HG03039 (cell line): ENCODE measurements around the gene SCAF1.
"Not testable (repeated sequence)": the region's sequence is repeated elsewhere in the genome, so short reads cannot be mapped to it uniquely, and the experiment has no call there.

Source experiments
- ATAC-seq: cut with Tn5 transposase; IDR thresholded peaks from one replicate; pipeline ENCODE4 v1.9.1; 2021; ENCODE audit warnings: mild to moderate bottlenecking, moderate library complexity; ENCODE audit not compliant: unreplicated experiment

The SCAF1 gene

DNA sequence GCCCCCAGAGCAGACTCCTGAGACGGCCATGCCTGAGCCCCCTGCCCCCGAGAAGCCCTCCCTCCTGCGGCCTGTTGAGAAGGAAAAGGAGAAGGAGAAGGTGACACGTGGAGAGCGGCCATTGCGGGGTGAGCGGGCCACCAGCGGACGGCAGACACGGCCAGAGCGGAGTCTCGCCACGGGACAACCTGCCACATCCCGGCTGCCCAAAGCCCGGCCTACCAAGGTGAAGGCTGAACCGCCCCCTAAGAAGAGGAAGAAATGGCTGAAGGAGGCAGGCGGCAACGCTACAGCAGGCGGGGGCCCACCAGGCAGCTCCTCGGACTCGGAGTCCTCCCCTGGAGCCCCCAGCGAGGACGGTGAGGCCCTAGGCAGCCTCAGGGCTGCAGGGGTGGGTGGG, 26.1 kb upstream of the SCAF1 start:
- ATAC-seq, result no peak

DNA sequence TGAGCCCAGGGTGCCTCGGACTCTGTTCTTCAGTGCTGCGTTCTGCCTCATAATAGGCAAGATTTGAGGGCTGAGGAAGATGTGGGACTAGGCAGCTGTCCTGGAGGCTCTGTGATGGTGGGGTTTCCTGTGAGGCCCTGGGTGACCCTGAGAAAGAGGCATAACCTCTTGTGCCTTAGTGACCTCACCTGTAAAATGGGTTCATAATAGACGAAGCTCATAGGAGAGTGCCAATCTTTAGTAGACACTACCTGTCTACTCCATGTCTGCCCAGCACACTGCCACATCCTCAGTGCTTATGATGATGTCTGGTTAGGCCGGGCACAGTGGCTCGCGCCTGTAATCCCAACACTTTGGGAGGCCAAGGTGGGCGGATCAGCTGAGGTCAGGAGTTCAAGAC, 25.5 kb upstream of the SCAF1 start:
- no peak for ATAC-seq

DNA sequence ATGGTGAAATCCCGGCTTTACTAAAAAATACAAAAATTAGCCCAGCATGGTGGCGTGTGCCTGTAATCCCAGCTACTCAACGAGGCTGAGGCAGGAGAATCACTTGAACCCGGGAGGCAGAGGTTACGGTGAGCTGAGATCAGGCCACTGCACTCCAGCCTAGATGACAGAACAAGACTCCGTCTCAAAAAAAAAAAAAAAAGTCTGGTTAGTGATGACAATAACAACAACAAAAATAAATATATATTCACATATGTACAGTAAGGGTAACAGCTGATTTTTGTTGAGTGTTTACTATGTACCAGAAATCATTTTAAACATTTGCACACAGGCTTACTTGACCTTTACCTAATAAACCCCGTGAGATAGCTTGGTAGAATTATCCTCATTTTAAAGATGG, 25.1 kb upstream of the SCAF1 start:
- ATAC-seq, result no peak

DNA sequence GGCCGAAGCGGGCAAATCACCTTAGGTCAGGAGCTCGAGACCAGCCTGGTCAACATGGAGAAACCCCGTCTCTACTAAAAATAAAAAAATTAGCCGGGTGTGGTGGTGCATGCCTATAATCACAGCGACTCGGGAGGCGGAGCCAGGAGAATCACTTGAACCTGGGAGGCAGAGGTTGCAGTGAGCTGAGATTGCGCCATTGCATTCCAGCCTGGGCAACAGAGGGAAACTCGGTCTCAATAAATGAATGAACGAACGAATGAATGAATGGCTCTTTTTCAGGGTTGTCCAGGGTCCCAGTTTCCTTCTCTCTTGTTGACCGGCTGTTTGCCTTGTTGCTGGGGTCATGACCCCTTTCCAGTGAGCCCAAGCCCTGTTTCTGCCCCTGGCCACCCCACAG, 24.1 kb upstream of the SCAF1 start:
- not testable (repeated sequence) for ATAC-seq

DNA sequence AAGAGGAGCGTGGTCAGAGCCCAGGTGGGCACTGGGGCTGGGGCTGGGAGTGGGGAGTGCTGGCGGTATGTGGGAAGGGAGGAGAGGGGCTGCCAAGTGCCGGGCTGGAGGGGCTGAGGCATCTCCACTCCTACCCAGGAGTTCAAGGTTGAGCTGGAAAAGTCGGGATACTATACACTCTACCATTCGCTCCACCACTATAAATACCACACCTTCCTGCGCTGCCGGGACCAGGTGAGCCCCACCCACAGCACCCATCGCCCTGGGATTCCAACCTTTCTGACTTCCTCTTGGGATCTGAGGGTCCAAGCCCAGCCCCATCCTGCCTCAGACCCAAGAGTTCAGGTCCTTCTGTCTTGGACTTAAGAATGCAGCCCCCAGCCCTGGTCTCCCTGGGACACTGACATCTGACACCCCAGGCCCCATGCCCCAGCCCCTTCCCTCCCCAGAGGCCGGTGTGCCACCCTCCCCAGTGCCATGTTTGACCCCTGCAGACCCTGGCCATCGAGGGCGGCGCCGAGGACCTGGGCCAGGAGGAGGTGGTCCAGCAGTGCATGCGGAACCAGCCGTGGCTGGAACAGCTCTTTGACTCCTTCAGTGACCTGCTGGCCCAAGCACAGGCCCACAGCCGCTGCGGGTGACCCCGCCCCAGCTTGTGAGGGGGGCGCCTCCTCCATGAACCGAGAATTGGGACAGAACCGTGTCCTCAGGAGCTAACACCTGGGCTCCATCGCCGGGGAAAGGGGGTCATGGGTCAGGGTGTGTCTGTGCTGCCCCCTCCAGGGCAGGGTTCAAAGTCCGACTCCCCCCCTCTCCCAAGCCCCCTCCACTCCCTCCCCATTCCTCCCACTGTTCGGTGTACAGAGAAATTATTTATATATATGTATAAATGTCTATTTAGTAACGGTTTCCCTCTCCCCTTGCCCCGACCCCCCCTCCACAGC, 16.8 kb upstream of the SCAF1 start:
- no peak for ATAC-seq

DNA sequence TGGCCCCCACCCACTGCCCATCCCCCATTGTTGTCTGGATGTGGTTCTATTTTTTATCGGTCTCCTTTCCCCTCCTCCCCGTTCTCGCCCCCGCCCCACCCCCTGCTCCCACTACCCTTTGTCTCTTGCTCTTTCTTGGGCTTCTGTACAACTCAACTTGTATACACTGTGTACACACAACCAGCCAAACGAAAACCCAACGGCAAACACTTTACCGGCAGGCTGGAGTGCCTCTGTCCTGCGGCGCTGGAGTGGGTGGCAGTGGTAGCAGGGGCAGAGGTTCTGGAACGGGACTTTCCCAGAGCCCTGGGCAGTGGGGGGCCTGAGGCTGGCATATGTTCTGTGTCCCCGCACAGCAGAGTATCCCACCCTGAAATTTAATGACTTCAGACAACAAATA, 15.8 kb upstream of the SCAF1 start:
- no peak for ATAC-seq

DNA sequence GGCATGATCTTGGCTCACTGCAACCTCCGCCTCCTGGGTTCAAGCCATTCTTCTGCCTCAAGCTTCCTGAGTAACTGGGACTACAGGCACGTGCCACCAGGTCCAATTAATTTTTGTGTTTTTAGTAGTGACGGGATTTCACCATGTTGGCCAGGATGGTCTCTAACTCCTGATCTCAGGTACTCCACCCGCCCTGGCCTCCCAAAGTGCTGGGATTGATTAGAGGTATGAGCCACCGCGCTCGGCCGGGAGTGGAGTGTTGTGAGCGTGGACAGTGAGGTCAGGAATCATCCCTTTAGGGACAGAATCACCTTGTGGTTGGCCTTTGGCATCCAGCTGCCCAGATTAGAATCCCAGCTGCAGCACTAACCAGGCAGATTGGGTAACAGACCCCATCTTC, 12.3 kb upstream of the SCAF1 start:
- no peak for ATAC-seq

DNA sequence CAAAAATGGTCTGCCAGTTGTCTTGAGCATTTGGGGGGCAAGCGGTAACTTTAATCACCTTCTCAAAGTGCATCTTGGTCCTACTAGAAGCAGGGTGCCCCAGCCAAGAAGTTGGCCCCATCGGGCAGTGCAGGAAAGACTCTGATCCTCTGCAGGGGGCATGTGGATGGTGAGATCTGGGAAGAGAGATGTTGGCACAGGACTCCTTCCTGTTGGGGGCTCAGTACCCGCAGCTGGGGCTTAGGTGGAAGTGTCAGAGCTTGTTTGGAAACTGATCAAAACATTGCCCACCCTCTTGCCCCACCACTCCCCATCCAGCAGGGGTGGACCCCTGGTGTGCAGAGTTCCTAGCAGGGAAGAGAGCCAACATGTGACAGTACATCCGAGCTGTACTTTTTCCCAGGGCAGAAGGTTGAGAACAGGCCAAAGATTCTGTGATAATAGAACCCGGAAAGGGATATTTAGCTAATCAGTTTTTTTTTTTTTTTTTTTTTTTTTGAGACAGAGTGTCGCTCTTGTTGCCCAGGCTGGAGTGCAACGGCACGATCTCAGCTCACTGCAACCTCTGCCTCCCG, 10.9 kb upstream of the SCAF1 start:
- no peak for ATAC-seq

DNA sequence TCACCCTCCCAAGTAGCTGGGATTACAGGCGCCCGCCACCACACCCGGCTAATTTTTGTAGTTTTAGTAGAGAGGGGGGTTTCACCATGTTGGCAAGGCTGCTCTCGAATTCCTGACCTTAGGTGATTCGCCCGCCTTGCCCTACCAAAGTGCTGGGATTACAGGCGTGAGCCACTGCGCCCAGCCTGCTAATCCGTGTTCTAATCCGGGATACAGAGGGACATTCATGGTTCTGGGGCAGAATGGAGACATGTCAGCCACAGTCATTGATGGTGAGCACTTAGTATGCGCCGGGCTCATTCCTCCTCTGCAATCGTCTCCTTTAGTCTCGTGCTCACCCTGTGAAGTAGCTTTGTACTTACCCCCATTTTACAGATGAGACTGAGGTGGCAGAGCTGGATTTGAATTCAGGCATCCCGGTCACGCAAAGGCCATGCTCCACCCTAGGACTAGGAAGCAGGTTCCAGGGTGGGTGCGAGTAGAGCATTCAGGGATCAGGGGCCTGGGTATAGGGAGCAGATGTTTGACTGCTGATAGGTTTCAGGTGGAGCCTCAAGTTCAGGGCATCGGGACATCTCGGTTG, 10.3 kb upstream of the SCAF1 start:
- no peak for ATAC-seq

DNA sequence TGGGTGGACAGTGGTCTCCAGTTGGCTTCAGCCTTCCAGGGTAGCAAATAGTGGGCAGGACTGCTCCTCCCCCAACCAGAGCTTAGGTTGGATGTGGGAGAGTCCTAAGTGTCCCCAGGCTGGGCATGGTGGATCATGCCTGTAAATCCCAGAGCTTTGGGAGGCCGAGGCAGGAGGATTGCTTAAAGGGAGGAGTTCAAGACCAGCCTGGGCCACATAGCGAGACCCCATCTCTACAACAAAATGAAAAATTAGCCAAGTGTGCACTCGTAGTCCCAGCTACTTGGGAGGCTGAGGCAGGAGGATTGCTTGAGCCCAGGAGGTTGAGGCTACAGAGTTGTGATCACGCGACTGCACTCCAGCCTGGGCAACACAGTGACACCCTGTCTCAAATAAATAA, 9.4 kb upstream of the SCAF1 start:
- no peak for ATAC-seq

DNA sequence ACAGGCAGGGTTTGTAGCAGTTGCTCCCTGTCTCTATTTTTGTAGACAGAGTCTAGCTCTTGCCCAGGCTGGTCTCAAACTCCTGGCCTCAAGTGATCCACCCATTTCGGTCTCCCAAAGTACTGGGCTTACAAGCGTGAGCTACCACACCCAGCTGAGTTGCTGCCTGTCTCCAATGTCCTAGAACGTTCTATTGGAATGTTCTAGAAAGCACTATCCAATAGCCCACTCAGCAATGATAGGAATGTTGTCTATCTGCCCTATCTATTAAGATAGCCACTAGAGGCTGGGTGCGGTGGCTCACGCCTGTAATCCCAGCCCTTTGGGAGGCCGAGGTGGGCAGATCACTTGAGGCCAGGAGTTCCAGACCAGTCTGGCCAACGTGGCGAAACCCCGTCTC, 8.7 kb upstream of the SCAF1 start:
- not testable (repeated sequence) for ATAC-seq

DNA sequence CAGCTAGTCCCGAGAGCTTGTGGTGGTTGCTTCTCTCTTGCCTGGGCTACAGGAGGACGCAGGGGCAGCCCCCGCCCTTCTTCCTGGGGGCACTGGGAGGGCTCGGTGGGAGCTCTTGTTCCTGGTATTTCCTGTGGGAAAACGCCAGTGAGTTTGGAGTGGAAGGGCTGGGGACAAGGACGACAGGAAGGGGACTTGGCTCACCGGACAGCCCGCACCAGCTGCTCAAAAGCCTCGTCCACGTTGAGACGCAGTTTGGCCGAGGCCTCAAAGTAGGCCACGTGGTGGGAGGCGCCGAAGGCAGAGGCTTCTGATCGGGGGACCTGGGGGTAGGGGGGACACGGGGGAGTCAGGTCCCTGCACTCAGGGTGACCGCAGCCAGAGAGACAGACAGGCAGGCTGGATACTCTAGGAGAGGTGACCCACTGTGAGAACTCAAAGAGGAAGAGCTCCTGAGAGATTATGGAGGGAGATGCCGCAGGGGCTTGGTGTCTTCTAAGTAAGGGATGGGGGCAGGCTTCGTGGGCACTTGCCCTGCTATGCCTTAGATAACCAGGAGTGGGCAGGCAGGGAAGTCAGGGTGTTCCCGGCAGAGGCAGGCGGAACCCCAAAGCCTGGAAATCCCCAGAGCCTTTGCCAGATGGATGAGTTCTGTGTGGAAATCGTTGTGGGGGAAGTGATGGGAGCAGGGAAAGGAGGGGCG, 6.3 kb upstream of the SCAF1 start:
- no peak for ATAC-seq

DNA sequence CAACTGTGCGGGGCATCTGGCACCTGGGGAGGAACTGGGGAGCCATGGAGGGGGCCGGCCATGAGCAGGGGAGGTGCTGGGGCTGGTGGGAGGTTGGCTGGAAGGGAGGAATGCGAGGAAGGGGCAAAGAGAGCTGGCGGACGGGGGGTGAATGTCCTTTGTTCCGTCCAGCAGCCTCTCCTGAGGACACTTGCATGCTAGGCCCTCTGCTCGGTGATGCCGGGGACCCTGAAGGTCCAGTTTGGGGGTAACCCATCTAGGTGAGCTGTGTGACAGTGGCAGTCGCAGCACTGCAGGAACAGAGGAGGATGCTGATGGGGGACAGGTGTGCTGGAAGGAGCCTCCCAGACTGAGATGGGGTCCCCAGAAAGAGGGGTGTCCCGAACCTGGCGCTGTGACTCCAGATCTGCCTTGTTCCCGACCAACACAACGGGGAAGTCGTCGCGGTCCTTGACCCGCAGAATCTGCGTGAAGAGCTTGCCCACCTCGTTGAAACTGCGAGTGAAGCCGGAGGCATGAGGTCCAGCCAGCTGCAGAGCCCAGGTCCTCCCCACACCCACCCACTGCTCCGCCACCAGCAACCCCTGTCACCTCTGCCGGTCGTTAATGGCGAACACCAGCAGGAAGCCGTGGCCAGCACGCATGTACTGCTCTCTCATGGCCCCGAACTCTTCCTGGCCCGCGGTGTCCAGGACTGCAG, 5.6 kb upstream of the SCAF1 start:
- ATAC-seq, result no peak

DNA sequence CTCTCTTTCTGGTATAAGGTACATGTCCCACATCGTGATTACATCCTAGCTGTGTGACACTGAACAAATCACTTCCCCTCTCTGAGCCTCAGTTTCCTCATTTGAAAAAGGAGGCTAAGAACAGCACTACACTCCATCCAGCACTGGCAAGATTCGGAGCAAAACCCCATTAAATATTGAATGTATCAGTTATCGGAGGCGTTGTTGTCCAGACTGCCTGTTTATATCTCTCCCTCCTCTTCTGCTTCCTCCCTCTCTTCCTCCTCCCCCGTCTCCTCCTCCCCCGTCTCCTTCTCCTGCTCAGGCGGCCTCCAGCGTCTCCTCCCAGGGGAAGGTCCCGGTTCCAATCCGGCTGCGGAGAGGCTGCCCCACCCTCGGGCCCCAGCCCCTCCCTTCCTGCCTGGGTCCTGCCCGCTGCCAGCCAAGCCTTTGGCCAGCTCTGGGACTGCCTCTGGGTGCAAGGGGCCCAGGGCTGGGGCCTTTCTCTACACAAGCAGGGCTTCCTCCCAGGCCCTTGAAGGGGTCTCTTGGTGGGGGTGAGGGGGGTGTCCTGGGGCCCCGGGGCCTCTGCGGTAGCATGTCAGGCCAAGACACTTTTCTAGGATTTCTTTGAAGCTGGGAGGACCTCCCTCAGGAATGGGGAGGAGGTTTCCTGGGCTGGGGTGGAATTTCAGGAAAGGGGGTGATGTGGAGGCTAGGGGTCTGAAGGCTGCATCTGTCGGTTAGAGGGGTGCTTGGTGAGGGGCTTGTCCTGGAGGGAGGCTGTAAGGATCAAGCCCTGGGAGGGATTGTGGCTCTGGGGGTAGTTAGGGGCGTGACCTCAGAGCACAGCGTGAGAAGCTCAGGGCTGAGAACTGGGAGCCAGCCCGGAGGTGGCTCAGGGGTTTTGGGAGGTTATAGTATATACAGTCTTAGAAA, 3.9 kb upstream of the SCAF1 start:
- ATAC-seq, result no peak

DNA sequence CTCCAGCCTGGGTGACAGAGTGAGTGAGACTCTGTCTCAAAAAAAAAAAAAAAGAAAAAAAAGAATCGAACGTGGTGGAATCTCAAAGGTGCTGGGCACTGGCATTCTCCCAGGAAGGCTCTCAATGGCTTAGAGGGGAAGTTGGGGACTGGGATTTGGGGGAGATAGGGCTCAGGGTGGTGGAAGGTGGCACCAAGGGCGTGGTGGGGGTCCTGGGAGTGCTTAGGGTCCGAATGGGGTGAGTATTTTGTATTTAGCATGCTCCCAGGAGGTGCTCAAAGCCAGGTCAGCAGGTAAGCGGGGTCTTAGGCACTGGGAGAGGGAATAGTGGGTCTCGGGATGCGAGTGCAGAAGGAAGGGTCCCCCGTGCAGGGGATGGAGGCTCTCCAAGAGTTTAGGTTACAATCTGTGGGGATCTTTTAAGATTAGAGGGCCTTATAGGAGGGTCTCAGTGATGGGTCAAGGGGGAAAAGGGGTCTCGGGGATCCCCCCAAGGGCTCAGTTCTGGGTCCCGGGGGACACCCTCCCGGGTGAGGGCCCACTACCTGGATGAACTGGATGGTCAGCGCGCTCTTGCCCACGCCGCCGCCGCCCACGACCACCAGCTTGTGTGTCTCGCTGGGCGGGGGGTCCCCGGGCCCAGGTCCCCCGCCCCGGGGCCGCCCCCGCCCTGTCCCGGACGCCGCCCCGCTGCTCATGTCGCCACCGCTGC, 2.5 kb upstream of the SCAF1 start:
- no peak for ATAC-seq

DNA sequence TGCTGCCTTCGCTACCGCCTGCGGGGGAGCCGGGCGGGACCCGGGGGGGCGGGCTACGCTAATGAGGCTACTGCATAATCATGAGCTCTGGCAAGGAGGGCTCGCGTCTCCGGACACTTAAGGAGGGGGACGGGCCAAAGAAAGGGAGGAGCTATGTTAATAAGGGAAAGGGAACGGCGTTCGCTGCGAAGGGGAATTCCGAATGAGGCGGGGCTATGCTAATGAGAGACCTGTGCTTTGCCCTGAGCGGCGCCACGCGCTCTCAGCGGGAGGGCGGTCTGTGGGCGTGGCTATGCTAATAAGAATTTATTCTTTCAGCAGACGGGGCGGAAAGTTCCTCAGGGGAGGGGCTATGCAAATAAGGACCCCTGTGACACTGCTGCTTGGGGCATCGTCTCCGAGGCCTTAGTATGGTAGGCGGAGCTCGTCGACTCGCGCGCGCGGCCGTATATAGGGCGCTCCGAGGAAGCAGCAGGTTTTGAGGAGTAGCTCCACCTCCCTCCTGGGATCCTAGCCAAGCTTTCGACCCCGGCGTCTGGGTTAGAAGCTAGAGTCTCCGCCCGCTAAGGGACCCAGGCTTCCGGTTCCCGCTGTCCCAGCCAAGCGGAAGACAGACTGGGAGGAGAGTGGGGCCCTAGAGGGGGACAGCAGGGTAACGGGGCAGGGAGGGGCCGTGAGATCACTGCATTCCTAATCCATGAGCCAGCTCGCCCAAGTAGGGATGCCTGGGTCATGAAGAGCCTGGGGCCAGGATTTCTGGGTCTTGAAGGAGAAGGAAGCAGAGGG, 1.7 kb upstream of the SCAF1 start, which contains the start of gene RRAS:
Gene RRAS, minus strand, starts transcription at position 31 of the 786 bp plus-strand sequence. CDS start 45 bp downstream, outside the sequence.
- ATAC-seq, result peak; percentile 47

DNA sequence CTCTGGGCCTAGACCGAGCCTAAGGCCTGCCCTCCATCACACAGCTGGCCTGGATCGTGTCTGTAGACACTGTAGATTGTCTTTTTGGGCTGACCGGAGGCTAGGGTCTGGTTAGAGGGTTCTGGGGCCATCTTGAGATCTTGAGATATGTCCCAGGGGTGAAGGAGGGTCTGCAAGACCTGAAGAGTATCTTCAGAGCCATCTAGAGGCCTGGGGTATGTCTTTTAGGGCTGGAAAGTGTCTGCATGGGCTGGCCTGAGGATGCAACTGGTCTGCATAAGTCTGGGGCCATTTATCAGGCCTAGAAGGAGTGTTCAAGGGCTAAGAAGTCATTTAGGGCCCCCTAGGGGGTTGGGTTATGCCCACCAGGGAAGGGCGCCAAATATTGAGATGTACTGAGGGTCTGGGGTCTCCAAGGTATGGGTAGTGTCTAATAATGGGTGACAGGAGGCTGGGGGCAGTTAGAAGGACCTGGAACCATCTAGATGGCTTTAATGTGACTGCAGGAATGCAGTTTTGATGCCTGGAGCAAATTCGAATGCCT, 555 bp downstream of the SCAF1 start:
- no peak for ATAC-seq

DNA sequence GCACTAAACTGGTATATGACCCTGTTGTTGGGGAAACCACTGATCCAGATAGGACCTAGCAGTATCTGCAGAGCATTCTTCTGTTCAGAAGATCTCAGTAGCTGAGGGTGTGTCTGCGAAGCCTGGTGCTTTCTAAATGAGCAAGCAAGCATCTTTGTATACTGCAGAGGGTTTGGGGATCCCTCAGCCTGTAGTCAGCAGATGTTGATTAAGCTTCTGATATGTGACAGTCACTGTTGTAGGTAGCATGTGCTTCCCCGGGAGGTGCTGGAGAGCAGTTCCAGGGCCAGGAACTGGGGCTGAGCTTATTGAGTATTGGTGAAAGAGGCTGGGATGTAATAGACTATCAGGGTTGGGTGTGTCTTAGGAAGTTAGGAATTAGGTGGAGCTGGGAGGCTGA, 1.5 kb downstream of the SCAF1 start:
- no peak for ATAC-seq
